H1 (cell line): Measurements from ENCODE around the gene DICER1. TPM values are rescaled to one million over a fixed set of nuclear protein-coding genes. Genes with fewer than 3 reads are reported as not detected.

Experiments
- CTCF ChIA-PET: fragments of 300-600 bp; sonication (Branson Sonifier 250); formaldehyde crosslinking; loops from one replicate; lab custom pipeline; 2021; ENCODE audit not compliant: partially characterized antibody; lab: Charles Lee
- POLR2A ChIA-PET: fragments of 300-600 bp; sonication (Branson Sonifier 250); formaldehyde crosslinking; loops from one replicate; lab custom pipeline; 2021; ENCODE audit warnings: inconsistent platforms; ENCODE audit not compliant: partially characterized antibody; lab: Charles Lee
- DNase-seq, 2 experiments: peaks; one replicate each; pipeline versions ENCODE4 v3.0.0 to v3.0.0-alpha.2; 2010 to 2022; ENCODE audit warnings: low spot score in 2 of 2, low read depth in 1 of 2, mixed read lengths in 1 of 2
- FAIRE-seq: peaks from 2 replicates; lab custom pipeline; 2011; peaks lifted over from hg19 to GRCh38; lab: Jason Lieb, UNC
- H2AFZ ChIP-seq: 2 replicates; pipeline ENCODE4 v1.8.1; 2012; ENCODE audit warnings: low read length, inconsistent platforms
- H2AK5ac ChIP-seq: 2 replicates; pipeline ENCODE4 v1.6.1; 2013; ENCODE audit warnings: low read depth, low read length
- H2BK120ac ChIP-seq: replicated peaks from 2 replicates; pipeline ENCODE3; 2013; ENCODE audit warnings: low read depth, low read length, inconsistent platforms
- H2BK12ac ChIP-seq: 2 replicates; pipeline ENCODE4 v1.6.1; 2013; ENCODE audit warnings: low read depth, low read length
- H2BK15ac ChIP-seq: 2 replicates; pipeline ENCODE4 v1.6.1; 2013; ENCODE audit warnings: low read length
- H2BK20ac ChIP-seq: 2 replicates; pipeline ENCODE4 v1.6.1; 2013; ENCODE audit warnings: low read length
- H2BK5ac ChIP-seq: 2 replicates; pipeline ENCODE4 v1.6.1; 2013; ENCODE audit warnings: low read depth, low read length
- H3K14ac ChIP-seq: 2 replicates; pipeline ENCODE4 v1.6.1; 2013; ENCODE audit warnings: inconsistent platforms; ENCODE audit not compliant: insufficient read length
- H3K18ac ChIP-seq: 2 replicates; pipeline ENCODE4 v1.6.1; 2013; ENCODE audit warnings: low read length; ENCODE audit errors: extremely low read depth
- H3K23ac ChIP-seq: 2 replicates; pipeline ENCODE4 v1.6.1; 2013; ENCODE audit warnings: inconsistent platforms; ENCODE audit not compliant: insufficient read length
- H3K23me2 ChIP-seq: 2 replicates; pipeline ENCODE4 v1.6.1; 2013; ENCODE audit warnings: low read depth, low read length
- H3K27ac ChIP-seq: 2 replicates; pipeline ENCODE4 v1.6.1; 2011; ENCODE audit warnings: low read depth, low read length, inconsistent platforms
- H3K27me3 ChIP-seq, 4 experiments: replicated peaks in 1 of 4; 1 replicate in 1 of 4; 2 replicates in 3 of 4; pipeline versions ENCODE4 v1.6.1 to v1.8.1; 2011 to 2013; ENCODE audit warnings: low read length in 3 of 4, mild to moderate bottlenecking in 3 of 4, inconsistent platforms in 2 of 4, mixed read lengths in 2 of 4, moderate library complexity in 1 of 4; ENCODE audit not compliant: control insufficient read depth in 3 of 4, insufficient read depth in 3 of 4; ENCODE audit errors: extremely low read depth in 1 of 4
- H3K36me3 ChIP-seq, 4 experiments: 2 replicates each; pipeline versions ENCODE4 v1.6.1 to v1.8.1; 2011 to 2013; ENCODE audit warnings: mild to moderate bottlenecking in 4 of 4, low read length in 3 of 4, moderate library complexity in 2 of 4, control low read depth in 1 of 4, inconsistent platforms in 1 of 4; ENCODE audit not compliant: insufficient read depth in 4 of 4, control insufficient read depth in 2 of 4
- H3K4ac ChIP-seq: replicated peaks from 2 replicates; pipeline ENCODE3; 2013; ENCODE audit warnings: low read length, low read depth, mixed read lengths, inconsistent platforms; ENCODE audit not compliant: insufficient read length
- H3K4me1 ChIP-seq, 4 experiments: replicated peaks in 1 of 4; 1 replicate in 1 of 4; 2 replicates in 3 of 4; pipeline versions ENCODE4 v1.6.1 to v1.8.1; 2011 to 2013; ENCODE audit warnings: low read length in 3 of 4, inconsistent platforms in 2 of 4, mixed read lengths in 1 of 4; ENCODE audit not compliant: insufficient read depth in 4 of 4, control insufficient read depth in 3 of 4
- H3K4me2 ChIP-seq, 2 experiments: 2 replicates each; pipeline versions ENCODE4 v1.6.1 to v1.8.1; 2011 to 2013; ENCODE audit warnings: low read depth in 2 of 2, low read length in 2 of 2, control low read depth in 1 of 2, inconsistent platforms in 1 of 2, mild to moderate bottlenecking in 1 of 2; ENCODE audit not compliant: insufficient read depth in 1 of 2
- H3K4me3 ChIP-seq, 4 experiments: fragments of 200-600, 300-600 bp in 1 of 4; sonication (generic), shearing (Covaris generic), sonication (Bioruptor Twin) in 1 of 4; 2 replicates each; pipeline versions ENCODE4 v1.5.1 to v1.8.1; 2011 to 2016; ENCODE audit warnings: low read length in 4 of 4, low read depth in 3 of 4, control low read depth in 2 of 4, inconsistent platforms in 2 of 4, mild to moderate bottlenecking in 2 of 4, mixed read lengths in 1 of 4, moderate library complexity in 1 of 4; ENCODE audit not compliant: insufficient read depth in 2 of 4; ENCODE audit errors: extremely low read depth in 1 of 4
- H3K56ac ChIP-seq: replicated peaks from 2 replicates; pipeline ENCODE3; 2013; ENCODE audit warnings: low read depth, mild to moderate bottlenecking, mixed read lengths, low read length, inconsistent platforms; ENCODE audit not compliant: insufficient read length
- H3K79me1 ChIP-seq: 2 replicates; pipeline ENCODE4 v1.6.1; 2013; ENCODE audit warnings: low read depth, low read length, control low read depth
- H3K79me2 ChIP-seq, 2 experiments: 2 replicates each; pipeline versions ENCODE4 v1.6.1 to v1.8.1; 2012 to 2013; ENCODE audit warnings: low read length in 2 of 2, mild to moderate bottlenecking in 2 of 2, inconsistent platforms in 1 of 2; ENCODE audit not compliant: insufficient read depth in 2 of 2, control insufficient read depth in 1 of 2
- H3K9ac ChIP-seq, 4 experiments: replicated peaks in 1 of 4; 1 replicate in 1 of 4; 2 replicates in 3 of 4; pipeline versions ENCODE4 v1.6.1 to v1.8.1; 2011 to 2013; ENCODE audit warnings: low read depth in 3 of 4, low read length in 3 of 4, control low read depth in 2 of 4, mild to moderate bottlenecking in 2 of 4, moderate library complexity in 2 of 4, inconsistent platforms in 1 of 4; ENCODE audit errors: extremely low read depth in 1 of 4
- H3K9me3 ChIP-seq, 2 experiments: 2 replicates each; pipeline versions ENCODE4 v1.6.1 to v1.8.1; 2012 to 2013; ENCODE audit warnings: mild to moderate bottlenecking in 2 of 2, moderate library complexity in 2 of 2, control low read depth in 1 of 2, inconsistent platforms in 1 of 2, low read depth in 1 of 2, low read length in 1 of 2, mixed read lengths in 1 of 2; ENCODE audit not compliant: insufficient read depth in 2 of 2
- H4K20me1 ChIP-seq, 2 experiments: replicated peaks in 1 of 2; 2 replicates each; pipeline versions ENCODE3 to v1.8.1; 2011 to 2013; ENCODE audit warnings: inconsistent platforms in 2 of 2, low read length in 2 of 2, mild to moderate bottlenecking in 1 of 2; ENCODE audit not compliant: insufficient read depth in 2 of 2, control insufficient read depth in 1 of 2
- H4K5ac ChIP-seq: 2 replicates; pipeline ENCODE4 v1.6.1; 2013; ENCODE audit warnings: low read length, low read depth, mixed read lengths, inconsistent platforms; ENCODE audit not compliant: insufficient read length
- H4K8ac ChIP-seq: 2 replicates; pipeline ENCODE4 v1.8.0; 2013; ENCODE audit warnings: mild to moderate bottlenecking, moderate library complexity, low read length, inconsistent platforms; ENCODE audit not compliant: insufficient read depth; ENCODE audit errors: extremely low read depth
- H4K91ac ChIP-seq: replicated peaks from 2 replicates; pipeline ENCODE3; 2013; ENCODE audit warnings: low read length, mixed read lengths, inconsistent platforms; ENCODE audit not compliant: insufficient read length
- CHD1 ChIP-seq: IDR thresholded peaks from 2 replicates; pipeline ENCODE4 v1.6.1; 2012; ENCODE audit warnings: low read depth, low read length, improper control_type of control experiment
- KDM4A ChIP-seq: IDR thresholded peaks from one replicate; pipeline ENCODE4 v1.7.1; 2012; ENCODE audit warnings: low read depth, mild to moderate bottlenecking, moderate library complexity, low read length, inconsistent platforms; ENCODE audit not compliant: severe bottlenecking
- NRF1 ChIP-seq: IDR thresholded peaks from 2 replicates; pipeline ENCODE4 v1.6.1; 2011; ENCODE audit warnings: mild to moderate bottlenecking, low read depth, low read length, improper control_type of control experiment
- RFX5 ChIP-seq: IDR thresholded peaks from 2 replicates; pipeline ENCODE4 v1.6.1; 2011; ENCODE audit warnings: low read depth, low read length, improper control_type of control experiment, borderline replicate concordance
- RXRA ChIP-seq: IDR thresholded peaks from 2 replicates; pipeline ENCODE4 v1.6.1; 2011; ENCODE audit warnings: low read depth, mild to moderate bottlenecking, low read length, moderate library complexity; ENCODE audit not compliant: insufficient read depth
- SIN3A ChIP-seq, 2 experiments: IDR thresholded peaks in 1 of 2; conservative IDR thresholded peaks in 1 of 2; 2 replicates each; pipeline ENCODE4 v1.6.1; 2011 to 2012; ENCODE audit warnings: low read length in 2 of 2, improper control_type of control experiment in 1 of 2, low read depth in 1 of 2, mild to moderate bottlenecking in 1 of 2
- SIRT6 ChIP-seq: IDR thresholded peaks from one replicate; pipeline ENCODE4 v1.7.1; 2012; ENCODE audit warnings: low read length, inconsistent platforms
- SP1 ChIP-seq: IDR thresholded peaks from 2 replicates; pipeline ENCODE4 v1.6.1; 2011; ENCODE audit warnings: low read depth, low read length
- TAF7 ChIP-seq: optimal IDR thresholded peaks from 2 replicates; pipeline ENCODE3; 2011; ENCODE audit warnings: low read depth, mild to moderate bottlenecking, inconsistent platforms, low read length, moderate library complexity, borderline replicate concordance
- TCF12 ChIP-seq: IDR thresholded peaks from 2 replicates; pipeline ENCODE4 v1.6.1; 2011; ENCODE audit warnings: low read depth, mild to moderate bottlenecking, low read length
- TEAD4 ChIP-seq: IDR thresholded peaks from 2 replicates; pipeline ENCODE4 v1.6.1; 2012; ENCODE audit warnings: low read depth, low read length, inconsistent platforms, mixed read lengths
- WGBS, 2 experiments: shearing (Covaris generic) in 1 of 2; methylation state at CpG; one replicate each; pipeline versions ENCODE4 v1.1.6 to v1.1.7; 2013 to 2015; ENCODE audit warnings: low lambda C conversion rate in 2 of 2, mixed read lengths in 2 of 2, inconsistent platforms in 1 of 2, low coverage in 1 of 2, missing lambda C conversion rate in 1 of 2; ENCODE audit not compliant: insufficient replicate concordance in 2 of 2, insufficient coverage in 1 of 2, insufficient read length in 1 of 2; ENCODE audit errors: extremely low coverage in 1 of 2, missing lambda C conversion rate in 1 of 2; 5-methylcytosine and 5-hydroxymethylcytosine counted together
- polyA plus RNA-seq, 7 experiments: library from polyadenylated mRNA; depleted of rRNA in 3 of 7; stranded (reverse) in 5 of 7; unstranded in 2 of 7; fragments of >200 nt in 5 of 7; fragments of 200-250 nt in 2 of 7; gene quantifications; 1 replicate in 5 of 7; 2 replicates in 1 of 7; 4 replicates in 1 of 7; pipeline versions ENCODE4 v1.2.1 to v1.2.3, GENCODE V29; 2011 to 2013; ENCODE audit warnings: missing spikeins in 2 of 7, mixed read lengths in 2 of 7
- total RNA-seq: library from RNA; stranded (reverse); fragmentation: NEBNext Ultra II Directional; extraction: Animal tissue kit (Norgen Biotek cat#: 25700); gene quantifications from 2 replicates; pipeline ENCODE4 v1.2.1, GENCODE V29; 2021
- TF ChIP-seq, protein P1 (sequence below): IDR thresholded peaks from 2 replicates; pipeline ENCODE4 v1.6.1; 2012; ENCODE audit warnings: low read length, inconsistent platforms

The DICER1 gene
- total and polyA plus RNA-seq, 2 of the 8 experiments (the other 6 are each of a cell fraction or from before 2014, with no cell fraction given): 11.9 to 61.8 TPM

DNA sequence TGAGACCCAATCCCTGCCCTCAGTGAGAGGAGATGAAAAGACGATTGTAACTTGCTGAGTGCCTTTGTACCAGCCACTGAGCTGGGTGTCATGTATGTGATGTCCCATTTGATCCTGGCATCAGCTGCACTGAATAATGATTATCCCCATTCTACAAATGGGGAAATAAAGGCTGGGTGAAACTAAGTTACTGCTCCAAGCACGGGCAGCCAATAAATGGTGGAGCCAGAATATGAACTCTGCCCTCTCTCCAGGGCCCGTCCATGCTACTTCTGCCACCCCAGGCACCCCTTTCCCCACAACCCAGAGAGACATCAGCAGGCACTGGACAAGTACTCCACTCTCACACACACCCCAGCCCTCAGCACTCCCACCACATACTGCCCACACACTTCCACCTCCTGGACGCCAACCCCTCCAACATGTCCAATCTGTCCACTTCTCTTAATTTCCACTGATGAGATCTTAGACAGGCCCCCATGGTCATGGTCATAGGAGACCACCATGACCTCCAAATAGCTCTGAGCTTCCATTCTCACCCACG is 115.8 kb downstream of the DICER1 start:
- Histone ChIP-seq H3K14ac (no peak overlapping the region), H3K79me1 (no peaks in the 10 kb centered on the region), H2BK120ac (no peak overlapping the region), H3K79me2 (no peaks in the 10 kb centered on the region), H2BK15ac (no peak overlapping the region), H2BK12ac (no peak overlapping the region), H3K9ac (no peak overlapping the region), H3K23me2 (no peaks in the 10 kb centered on the region), H3K9me3 (no peaks in the 10 kb centered on the region), H3K4ac (no peak overlapping the region), H3K18ac (no peak overlapping the region), H4K8ac (no peak overlapping the region), H3K23ac (no peak overlapping the region), H2AFZ (peak overlapping the region; percentile 76; the same call in 1 of the 2 replicates), H3K27ac (no peak overlapping the region), H2BK5ac (no peak overlapping the region), H3K27me3 (no peaks in the 10 kb centered on the region; a peak in 2 of 7 replicates), H2AK5ac (no peak overlapping the region), H3K4me2 (no peak overlapping the region), H2BK20ac (no peak overlapping the region), H3K36me3 (no peaks in the 10 kb centered on the region), H4K20me1 (no peaks in the 10 kb centered on the region), H4K91ac (no peak overlapping the region), H3K4me1 (peaks cover 0 to 4% (median 0%) of the 10 kb centered on the region in 4 experiments; a peak in 3 of 7 replicates), H4K5ac (no peak overlapping the region), H3K4me3 (no peak overlapping the region), H3K56ac (no peak overlapping the region)
- ChIA-PET CTCF (interaction anchor here (1.0 kb wide), 1 partner anchor 18 kb away, joined by 3 read pairs; no protein-coding TSS in a partner anchor), POLR2A (no interaction called here)
- TF ChIP-seq RXRA (no peak), SIRT6 (no peak), NRF1 (no peak), SP1 (no peak), SIN3A (conservative IDR thresholded peaks at IDR 0.05 in 1 of 2, IDR thresholded peaks at IDR 0.05 in 1 of 2; ENCODE audit: low read depth in 1 of 2, low read length in 2 of 2) (no peak), KDM4A (no peak), TAF7 (no peak), TCF12 (no peak), RFX5 (no peak), CHD1 (no peak), TEAD4 (no peak)
- TF ChIP-seq, protein P1, sequence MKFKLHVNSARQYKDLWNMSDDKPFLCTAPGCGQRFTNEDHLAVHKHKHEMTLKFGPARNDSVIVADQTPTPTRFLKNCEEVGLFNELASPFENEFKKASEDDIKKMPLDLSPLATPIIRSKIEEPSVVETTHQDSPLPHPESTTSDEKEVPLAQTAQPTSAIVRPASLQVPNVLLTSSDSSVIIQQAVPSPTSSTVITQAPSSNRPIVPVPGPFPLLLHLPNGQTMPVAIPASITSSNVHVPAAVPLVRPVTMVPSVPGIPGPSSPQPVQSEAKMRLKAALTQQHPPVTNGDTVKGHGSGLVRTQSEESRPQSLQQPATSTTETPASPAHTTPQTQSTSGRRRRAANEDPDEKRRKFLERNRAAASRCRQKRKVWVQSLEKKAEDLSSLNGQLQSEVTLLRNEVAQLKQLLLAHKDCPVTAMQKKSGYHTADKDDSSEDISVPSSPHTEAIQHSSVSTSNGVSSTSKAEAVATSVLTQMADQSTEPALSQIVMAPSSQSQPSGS: no peak
- DNase-seq (no peak), FAIRE-seq (no peak)
- 93% methylated on average over 5 of the region's 5 CpGs; no CpG with 5 or more reads in 1 of the 2 experiments for WGBS, 2 experiments
